GM19452 (cell line): ENCODE results near the gene PDE4B.

Source experiments
- ATAC-seq: cut with Tn5 transposase; IDR thresholded peaks from one replicate; pipeline ENCODE4 v1.9.1; 2021; ENCODE audit not compliant: unreplicated experiment

PDE4B gene

DNA sequence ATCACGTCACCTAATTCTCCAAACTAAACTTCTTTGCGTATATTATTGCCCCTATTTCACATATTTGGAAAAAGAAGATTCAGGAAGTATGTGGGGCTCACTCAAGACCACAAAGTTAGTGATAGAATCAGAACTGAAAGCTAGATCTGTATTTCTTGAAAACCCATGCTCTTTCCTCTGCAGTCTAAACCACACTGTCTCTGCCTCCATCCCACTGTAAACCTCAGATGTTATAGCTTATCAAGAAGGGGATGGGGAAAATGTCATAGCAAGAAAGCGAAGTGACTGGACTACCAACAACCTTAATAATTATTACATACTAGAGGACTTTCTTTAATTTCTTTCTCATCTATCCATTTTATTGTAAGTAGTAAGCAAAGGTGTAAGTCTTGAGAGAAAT, 483.5 kb downstream of the PDE4B start:
- peak; percentile 82 for ATAC-seq

DNA sequence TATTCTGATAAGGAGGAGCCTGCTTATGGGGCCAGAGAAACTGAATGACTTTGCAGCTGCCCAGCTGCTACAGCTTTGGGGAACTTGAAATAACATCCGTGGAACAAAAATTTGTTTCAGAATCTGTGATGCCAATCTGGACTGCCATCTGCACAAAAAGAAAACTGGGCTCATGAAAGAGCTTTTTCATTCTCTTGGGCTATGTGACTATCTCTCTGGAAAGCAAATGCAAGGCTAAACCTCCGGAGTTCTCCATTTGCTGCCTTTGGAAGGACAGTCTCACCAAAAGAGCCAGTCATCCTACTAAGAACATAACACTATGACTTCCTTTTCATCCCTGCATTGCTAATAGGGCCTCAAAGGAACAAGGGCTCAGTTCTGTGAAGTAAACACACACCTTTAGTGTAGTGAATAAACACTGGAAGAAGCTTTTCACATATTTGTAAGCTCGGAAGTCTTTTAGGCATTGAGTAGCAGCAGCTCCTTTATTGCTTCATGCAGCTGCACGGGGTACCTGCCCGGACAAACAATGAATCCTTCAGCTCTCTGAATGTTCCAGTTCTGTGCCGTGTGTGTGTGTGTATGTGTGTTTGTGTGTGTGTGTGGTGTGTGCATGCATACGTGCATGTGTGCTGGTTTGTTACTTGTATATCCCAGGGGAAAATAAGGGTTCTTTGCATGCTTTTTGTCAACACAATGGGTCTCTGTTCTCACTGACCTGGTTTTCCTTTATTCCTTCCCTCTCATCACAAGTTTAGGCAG, 485.7 kb downstream of the PDE4B start:
- ATAC-seq = no peak

DNA sequence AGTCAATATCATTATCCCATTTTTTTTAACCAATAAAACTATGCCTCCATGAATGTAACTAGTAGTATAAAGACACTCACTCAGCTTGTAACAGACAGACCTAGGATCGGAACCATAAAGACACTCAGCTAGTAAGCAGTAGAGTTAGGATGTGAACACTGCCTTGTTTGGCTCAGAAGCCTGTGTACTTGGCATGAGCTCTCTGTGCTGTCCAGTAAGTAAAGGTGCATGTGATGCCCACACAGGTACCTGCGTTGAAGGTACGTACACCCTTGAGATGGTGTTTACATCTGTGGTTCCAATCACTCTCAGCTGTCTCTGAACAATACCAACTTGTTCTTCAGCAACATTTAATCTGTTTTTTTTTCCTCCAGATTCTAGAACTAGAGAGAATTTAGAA, 489.1 kb downstream of the PDE4B start:
- no peak for ATAC-seq

- ATAC-seq = peak; percentile 78
These were observed 489.7 kb downstream of the PDE4B start for GRCh38 chr1:66282343-66282852.

- ATAC-seq = no peak
These were observed 490.4 kb downstream of the PDE4B start for GRCh38 chr1:66282891-66283621.

DNA sequence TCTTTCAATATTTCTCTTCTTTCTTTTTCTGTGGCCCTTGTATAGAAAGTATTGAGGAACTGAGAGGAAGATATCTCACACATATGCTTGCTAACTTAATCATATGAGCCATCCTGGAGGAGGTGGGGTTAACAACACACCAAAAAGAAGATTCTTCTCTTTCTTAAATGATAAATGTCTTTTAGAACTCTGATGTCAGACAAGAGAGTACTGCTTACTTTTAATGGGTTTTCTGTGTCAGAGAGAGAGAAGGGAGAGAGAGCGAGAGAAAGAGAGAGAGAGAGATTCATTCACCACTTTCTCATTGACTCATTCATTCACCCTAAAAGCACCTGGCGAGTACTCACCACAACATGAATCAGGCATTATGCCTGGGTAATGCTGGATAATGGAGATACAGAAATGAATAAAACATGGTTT, 490.9 kb downstream of the PDE4B start:
- ATAC-seq = peak; percentile 58

DNA sequence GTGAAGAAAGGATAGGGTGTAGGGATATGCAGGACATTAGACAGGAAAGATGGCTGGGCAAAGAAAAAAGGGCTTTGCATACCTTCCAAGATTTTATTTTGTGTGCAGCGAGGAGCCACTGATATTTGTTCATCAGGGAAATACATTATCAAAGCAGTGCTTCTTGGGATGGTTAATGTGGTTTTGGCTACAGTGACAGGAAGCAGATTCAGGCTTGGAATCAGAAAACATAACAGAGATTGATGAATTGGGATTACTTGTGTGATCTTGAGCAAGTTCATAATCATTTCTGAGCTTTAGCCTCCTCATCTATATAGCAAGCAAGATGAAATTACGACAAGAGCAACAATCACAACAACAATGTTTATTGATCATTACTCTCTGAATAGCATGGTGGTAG, 492.1 kb downstream of the PDE4B start:
- no peak for ATAC-seq

DNA sequence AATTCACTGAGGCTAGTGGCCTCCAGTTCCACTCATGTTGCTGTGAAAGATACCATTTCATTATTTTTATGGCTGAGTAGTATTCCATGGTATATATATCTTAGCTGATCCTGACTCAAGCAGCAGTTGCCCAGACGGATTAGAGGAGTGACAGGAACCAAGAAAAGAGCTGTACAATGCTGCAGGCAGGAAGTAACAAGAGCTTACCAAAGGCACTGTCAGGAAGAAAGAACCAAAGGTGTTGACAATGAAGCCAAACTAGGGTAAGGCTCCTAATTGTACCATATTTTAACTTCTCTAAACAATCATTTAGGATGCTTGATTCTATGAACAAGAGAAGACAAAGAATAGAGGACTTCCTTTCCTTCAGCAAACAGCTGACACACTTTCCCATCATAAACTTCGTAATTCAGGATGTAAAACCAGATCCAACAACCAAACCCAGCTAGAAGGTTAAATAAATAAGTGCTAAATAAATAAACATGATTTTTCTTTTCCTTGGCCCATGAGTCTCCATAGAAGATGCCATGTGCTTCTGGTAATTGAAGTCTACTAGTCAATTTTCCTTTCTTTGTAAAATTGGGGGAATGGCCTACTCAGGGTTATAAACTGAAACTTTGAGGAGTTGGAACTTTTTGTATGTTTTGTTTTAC, 493.0 kb downstream of the PDE4B start:
- ATAC-seq = no peak

DNA sequence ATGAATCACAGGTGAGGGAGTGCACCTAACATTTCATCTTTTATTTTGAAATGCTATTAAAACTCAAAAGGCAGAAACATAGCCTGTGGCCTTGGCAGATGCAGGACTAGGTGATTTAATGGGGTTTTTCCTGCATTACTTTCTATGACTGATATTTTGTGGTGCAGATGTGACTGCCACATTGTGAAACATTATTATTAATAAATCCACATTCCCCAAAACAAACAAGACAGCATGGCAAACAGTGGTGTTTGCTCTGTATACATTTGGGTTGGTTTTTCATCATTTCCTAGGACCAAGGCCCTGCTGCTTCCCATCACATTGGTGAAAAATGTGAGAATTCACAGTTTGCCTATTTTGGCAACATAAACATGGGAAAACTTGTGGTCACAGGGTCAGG, 493.6 kb downstream of the PDE4B start:
- no peak for ATAC-seq

- no peak for ATAC-seq
These were observed 495.4 kb downstream of the PDE4B start for GRCh38 chr1:66288048-66288447.

GRCh38 chr1:66290761-66291530, 498.3 kb downstream of the PDE4B start:
- ATAC-seq = no peak

GRCh38 chr1:66291531-66291864, 498.8 kb downstream of the PDE4B start:
- no peak for ATAC-seq

- no peak for ATAC-seq
These were observed 499.6 kb downstream of the PDE4B start for GRCh38 chr1:66292305-66292704.

- ATAC-seq = no peak
These were observed 500.2 kb downstream of the PDE4B start for GRCh38 chr1:66292944-66293343.

DNA sequence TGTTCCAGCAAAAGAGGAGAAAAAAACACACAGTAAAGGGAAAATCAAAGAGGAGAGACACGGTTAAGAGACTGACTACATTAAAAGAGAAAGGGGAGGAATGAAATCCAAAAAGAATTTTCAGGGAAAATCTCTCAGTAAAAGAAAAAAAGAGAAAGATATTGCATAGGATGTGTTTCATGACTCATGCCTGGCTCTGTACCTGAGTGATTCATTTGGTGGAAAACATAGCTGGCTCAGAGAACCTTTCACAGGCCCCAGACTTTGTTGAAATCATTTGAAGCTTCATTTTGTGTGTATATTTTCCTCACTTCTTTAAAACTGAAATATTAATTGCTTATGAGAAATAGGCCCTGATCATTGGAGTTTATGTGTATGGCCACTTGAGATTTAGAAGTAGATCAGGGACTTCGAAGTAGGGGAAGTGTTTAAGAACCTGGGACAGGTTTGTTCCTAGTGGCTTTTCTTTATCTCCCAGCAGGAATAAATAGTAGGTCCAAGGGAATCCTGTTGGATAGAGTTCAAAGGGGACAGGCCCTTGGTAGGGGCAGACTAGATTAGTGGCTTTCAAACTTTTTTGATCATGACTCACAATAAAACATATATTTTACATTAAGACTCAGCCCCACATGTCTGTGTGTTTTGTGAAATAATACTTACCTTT, 502.1 kb downstream of the PDE4B start:
- no peak for ATAC-seq

GRCh38 chr1:66295803-66296202, 503.1 kb downstream of the PDE4B start:
- ATAC-seq = no peak

GRCh38 chr1:66296370-66296769, 503.7 kb downstream of the PDE4B start:
- no peak for ATAC-seq

- no peak for ATAC-seq
These were observed 504.3 kb downstream of the PDE4B start for GRCh38 chr1:66296951-66297350.

DNA sequence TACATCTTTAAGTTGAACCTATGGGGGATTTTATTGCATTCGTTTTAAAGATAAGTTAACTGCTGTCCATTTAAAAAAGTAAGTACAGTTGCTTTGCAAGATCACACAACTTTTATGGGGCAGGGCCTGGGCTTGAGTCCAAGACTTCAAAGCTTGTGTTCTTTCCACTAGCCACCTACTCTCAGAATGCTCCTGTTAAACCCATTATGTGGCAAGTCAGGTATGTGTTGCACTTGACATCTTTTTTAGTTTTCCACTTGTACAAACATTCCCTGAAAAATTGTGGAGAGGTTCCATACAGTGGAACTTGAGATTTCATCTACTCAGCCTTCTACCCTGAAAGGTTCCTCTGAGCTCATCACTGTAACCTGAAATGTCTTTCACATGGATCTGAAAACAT, 505.8 kb downstream of the PDE4B start:
- no peak for ATAC-seq

DNA sequence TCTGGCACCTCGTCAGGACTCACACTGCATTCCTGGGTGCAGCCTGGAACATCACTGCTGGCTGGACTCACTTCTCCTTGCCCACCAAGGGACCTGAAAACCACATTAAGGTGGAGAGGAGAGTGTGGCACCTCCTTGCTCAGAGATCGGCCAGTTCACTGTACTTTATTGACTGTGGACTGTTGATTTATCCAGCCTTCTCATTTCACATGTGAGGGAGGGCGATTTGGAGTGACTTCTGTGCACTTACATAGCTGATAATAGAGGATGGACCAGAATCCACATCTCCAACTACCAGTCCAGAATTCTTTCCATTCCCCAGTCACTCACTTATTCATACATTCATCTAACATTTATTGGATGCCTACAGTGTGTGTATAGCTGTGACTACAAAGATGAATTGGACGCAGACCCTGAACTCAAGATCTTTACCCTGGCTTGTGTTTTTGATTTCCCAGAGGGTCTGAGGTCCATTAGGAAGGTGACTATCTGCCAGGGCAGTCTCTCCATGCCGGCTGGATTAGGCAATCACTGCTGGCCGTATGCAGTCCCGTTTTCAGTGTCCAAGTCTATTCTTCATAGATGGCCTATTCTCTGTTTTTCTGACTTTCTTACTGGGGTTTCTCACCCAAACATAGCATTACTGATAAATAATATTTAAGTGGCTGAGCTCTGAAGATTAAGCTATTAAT, 507.7 kb downstream of the PDE4B start:
- no peak for ATAC-seq
